DND-41 (cell line): Measurements from ENCODE around the gene AOPEP.

Experiments
- EZH2 ChIP-seq: IDR thresholded peaks from 3 replicates; pipeline ENCODE4 v1.6.1; 2012; ENCODE audit warnings: borderline replicate concordance, low read depth, mild to moderate bottlenecking, moderate library complexity, low read length, inconsistent platforms; ENCODE audit not compliant: severe bottlenecking
- TF ChIP-seq, protein P1 (sequence below): IDR thresholded peaks from 2 replicates; pipeline ENCODE4 v1.5.1; 2012; ENCODE audit warnings: borderline replicate concordance, low read length, moderate library complexity, mild to moderate bottlenecking; ENCODE audit not compliant: poor library complexity, severe bottlenecking; ENCODE audit errors: extremely low read depth

DNA sequence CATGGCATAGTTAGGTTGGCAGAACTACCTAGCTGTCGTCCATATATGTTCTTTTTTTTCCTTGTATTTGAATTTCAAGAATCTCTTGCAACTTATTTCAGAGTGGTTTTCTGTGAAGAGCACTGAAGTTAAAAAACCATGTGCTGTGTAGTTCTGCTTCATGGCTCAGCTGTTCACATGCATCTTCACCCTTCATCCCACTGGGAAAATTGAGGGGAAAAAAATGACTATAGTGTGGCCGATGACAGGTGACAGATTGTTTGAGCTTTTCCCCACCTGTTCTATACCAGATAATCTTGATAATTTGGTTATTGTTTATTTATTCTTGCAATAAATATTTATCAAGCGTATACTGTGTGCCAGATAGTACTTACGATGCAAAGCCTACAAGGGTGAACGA lies 77.8 kb downstream of the AOPEP start:
- no peak for TF ChIP-seq EZH2
- TF ChIP-seq, protein P1, sequence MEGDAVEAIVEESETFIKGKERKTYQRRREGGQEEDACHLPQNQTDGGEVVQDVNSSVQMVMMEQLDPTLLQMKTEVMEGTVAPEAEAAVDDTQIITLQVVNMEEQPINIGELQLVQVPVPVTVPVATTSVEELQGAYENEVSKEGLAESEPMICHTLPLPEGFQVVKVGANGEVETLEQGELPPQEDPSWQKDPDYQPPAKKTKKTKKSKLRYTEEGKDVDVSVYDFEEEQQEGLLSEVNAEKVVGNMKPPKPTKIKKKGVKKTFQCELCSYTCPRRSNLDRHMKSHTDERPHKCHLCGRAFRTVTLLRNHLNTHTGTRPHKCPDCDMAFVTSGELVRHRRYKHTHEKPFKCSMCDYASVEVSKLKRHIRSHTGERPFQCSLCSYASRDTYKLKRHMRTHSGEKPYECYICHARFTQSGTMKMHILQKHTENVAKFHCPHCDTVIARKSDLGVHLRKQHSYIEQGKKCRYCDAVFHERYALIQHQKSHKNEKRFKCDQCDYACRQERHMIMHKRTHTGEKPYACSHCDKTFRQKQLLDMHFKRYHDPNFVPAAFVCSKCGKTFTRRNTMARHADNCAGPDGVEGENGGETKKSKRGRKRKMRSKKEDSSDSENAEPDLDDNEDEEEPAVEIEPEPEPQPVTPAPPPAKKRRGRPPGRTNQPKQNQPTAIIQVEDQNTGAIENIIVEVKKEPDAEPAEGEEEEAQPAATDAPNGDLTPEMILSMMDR = no peak
